Measurements from ENCODE around the gene GTF3C2.

The GTF3C2 gene

DNA sequence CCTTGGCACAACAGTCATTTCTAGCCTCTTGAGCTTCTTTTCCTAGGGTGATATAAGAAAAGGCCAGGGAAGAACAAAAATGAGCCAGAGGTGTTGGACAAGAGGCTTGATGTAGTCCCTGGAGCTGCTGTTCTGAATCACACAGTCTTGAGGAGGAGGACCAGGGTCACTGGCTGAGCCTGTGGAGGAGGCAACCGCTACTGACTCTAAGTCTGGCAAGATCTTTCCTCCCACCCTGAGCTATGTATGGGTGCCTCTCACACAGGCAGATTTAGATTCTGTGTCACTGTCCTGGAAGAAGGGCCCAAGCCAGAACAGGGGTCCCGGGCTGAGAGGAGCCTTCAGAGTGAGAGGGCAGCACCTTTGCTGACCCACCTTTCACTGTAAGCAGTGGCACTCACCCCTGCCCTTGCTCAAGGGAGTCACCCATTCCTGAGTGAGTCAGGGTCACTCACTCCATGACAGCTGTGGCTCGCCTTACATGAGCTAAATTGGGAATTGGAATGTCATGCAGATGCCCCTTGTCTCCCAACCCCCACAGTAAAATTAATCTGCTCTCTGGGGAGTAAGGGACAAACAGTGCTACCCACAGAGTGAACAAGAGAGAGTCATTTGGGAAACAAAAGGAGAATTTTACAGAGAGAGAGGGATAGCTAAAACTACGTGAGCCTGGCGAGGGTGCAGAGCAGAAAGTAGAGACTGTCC is 74.6 kb downstream of the GTF3C2 start, which contains the start of gene TRIM54:
Gene TRIM54, plus strand, starts transcription at position 575 of the 705 bp plus-strand sequence. CDS start 303 bp downstream, outside the sequence.
- Histone ChIP-seq H3K27ac (replicated peaks) (no peak within 1 kb of the TSS), H3K4me3 (replicated peaks; ENCODE audit: insufficient read depth, low read length) (no peak within 1 kb of the TSS), H3K27me3 (ENCODE audit: insufficient read depth, poor library complexity, severe bottlenecking) (no peaks in the 10 kb centered on the region)
- DNase-seq (ENCODE audit: low read depth in 1 of 2, low spot score in 1 of 2) = no peak
- no peak for TF ChIP-seq POLR2AphosphoS5 (IDR thresholded peaks at IDR 0.05; ENCODE audit: low read depth)
- TF ChIP-seq, protein P1, sequence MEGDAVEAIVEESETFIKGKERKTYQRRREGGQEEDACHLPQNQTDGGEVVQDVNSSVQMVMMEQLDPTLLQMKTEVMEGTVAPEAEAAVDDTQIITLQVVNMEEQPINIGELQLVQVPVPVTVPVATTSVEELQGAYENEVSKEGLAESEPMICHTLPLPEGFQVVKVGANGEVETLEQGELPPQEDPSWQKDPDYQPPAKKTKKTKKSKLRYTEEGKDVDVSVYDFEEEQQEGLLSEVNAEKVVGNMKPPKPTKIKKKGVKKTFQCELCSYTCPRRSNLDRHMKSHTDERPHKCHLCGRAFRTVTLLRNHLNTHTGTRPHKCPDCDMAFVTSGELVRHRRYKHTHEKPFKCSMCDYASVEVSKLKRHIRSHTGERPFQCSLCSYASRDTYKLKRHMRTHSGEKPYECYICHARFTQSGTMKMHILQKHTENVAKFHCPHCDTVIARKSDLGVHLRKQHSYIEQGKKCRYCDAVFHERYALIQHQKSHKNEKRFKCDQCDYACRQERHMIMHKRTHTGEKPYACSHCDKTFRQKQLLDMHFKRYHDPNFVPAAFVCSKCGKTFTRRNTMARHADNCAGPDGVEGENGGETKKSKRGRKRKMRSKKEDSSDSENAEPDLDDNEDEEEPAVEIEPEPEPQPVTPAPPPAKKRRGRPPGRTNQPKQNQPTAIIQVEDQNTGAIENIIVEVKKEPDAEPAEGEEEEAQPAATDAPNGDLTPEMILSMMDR (IDR thresholded peaks at IDR 0.05; ENCODE audit: insufficient read depth, low read length) = no peak
- TF ChIP-seq SPI1 (IDR thresholded peaks at IDR 0.05; ENCODE audit: borderline replicate concordance, low read depth) = no peak
- TF ChIP-seq GABPA (IDR thresholded peaks at IDR 0.05; ENCODE audit: low read depth) = no peak
- TF ChIP-seq, protein P2, sequence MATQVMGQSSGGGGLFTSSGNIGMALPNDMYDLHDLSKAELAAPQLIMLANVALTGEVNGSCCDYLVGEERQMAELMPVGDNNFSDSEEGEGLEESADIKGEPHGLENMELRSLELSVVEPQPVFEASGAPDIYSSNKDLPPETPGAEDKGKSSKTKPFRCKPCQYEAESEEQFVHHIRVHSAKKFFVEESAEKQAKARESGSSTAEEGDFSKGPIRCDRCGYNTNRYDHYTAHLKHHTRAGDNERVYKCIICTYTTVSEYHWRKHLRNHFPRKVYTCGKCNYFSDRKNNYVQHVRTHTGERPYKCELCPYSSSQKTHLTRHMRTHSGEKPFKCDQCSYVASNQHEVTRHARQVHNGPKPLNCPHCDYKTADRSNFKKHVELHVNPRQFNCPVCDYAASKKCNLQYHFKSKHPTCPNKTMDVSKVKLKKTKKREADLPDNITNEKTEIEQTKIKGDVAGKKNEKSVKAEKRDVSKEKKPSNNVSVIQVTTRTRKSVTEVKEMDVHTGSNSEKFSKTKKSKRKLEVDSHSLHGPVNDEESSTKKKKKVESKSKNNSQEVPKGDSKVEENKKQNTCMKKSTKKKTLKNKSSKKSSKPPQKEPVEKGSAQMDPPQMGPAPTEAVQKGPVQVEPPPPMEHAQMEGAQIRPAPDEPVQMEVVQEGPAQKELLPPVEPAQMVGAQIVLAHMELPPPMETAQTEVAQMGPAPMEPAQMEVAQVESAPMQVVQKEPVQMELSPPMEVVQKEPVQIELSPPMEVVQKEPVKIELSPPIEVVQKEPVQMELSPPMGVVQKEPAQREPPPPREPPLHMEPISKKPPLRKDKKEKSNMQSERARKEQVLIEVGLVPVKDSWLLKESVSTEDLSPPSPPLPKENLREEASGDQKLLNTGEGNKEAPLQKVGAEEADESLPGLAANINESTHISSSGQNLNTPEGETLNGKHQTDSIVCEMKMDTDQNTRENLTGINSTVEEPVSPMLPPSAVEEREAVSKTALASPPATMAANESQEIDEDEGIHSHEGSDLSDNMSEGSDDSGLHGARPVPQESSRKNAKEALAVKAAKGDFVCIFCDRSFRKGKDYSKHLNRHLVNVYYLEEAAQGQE (IDR thresholded peaks at IDR 0.05; ENCODE audit: insufficient replicate concordance, low read depth) = no peak

GRCh38 chr2:27281442-27281841 is 75.1 kb downstream of the GTF3C2 start:
- no peak overlapping the region for H3K27ac ChIP-seq (replicated peaks)
- no peak for DNase-seq (ENCODE audit: low read depth in 1 of 2, low spot score in 1 of 2)
- H3K27me3 ChIP-seq (ENCODE audit: insufficient read depth, poor library complexity, severe bottlenecking) = no peaks in the 10 kb centered on the region
- TF ChIP-seq GABPA (IDR thresholded peaks at IDR 0.05; ENCODE audit: low read depth) = no peak
- TF ChIP-seq, protein P2 (IDR thresholded peaks at IDR 0.05; ENCODE audit: insufficient replicate concordance, low read depth) = no peak
- TF ChIP-seq POLR2AphosphoS5 (IDR thresholded peaks at IDR 0.05; ENCODE audit: low read depth) = no peak
- TF ChIP-seq, protein P1 (IDR thresholded peaks at IDR 0.05; ENCODE audit: insufficient read depth, low read length) = no peak
- TF ChIP-seq SPI1 (IDR thresholded peaks at IDR 0.05; ENCODE audit: borderline replicate concordance, low read depth) = no peak
- H3K4me3 ChIP-seq (replicated peaks; ENCODE audit: insufficient read depth, low read length) = no peak overlapping the region

DNA sequence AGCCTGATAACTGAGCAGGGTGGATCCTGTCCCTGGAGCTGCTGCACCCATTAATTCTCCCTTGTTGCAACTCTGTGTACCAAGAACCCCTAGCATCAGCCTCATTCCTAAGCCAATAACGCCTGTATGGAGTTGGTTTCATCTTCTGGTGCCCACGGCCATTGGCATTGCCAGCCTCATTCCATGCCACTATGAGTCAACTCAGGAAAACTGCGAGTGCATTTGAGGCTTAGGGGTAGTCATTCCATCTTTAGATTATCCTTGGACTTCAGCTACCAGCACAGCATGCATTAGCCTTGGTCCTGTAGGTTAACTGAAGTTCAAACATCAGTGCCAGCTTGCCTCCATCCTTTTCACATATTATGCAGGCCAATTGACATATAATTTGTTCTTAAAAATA is 75.7 kb downstream of the GTF3C2 start:
- DNase-seq (ENCODE audit: low read depth in 1 of 2, low spot score in 1 of 2) = no peak
- TF ChIP-seq, protein P2 (IDR thresholded peaks at IDR 0.05; ENCODE audit: insufficient replicate concordance, low read depth) = no peak
- no peak for TF ChIP-seq POLR2AphosphoS5 (IDR thresholded peaks at IDR 0.05; ENCODE audit: low read depth)
- TF ChIP-seq, protein P1 (IDR thresholded peaks at IDR 0.05; ENCODE audit: insufficient read depth, low read length) = no peak
- no peak for TF ChIP-seq GABPA (IDR thresholded peaks at IDR 0.05; ENCODE audit: low read depth)
- TF ChIP-seq SPI1 (IDR thresholded peaks at IDR 0.05; ENCODE audit: borderline replicate concordance, low read depth) = no peak
- Histone ChIP-seq H3K27me3 (ENCODE audit: insufficient read depth, poor library complexity, severe bottlenecking) (no peaks in the 10 kb centered on the region), H3K4me3 (replicated peaks; ENCODE audit: insufficient read depth, low read length) (no peak overlapping the region), H3K27ac (replicated peaks) (no peak overlapping the region)
